Osteocyte (in vitro differentiated cells): ENCODE results near the gene CYP27C1. TPM values are rescaled to one million over a fixed set of nuclear protein-coding genes. Genes with fewer than 3 reads are reported as not detected.
"Not testable (repeated sequence)": the region's sequence is repeated elsewhere in the genome, so short reads cannot be mapped to it uniquely, and the experiment has no call there.

Experiments
- DNase-seq: peaks from one replicate; pipeline ENCODE4 v3.0.0; 2021; ENCODE audit warnings: mixed read lengths; ENCODE audit not compliant: unreplicated experiment; ENCODE audit errors: extremely low spot score
- H3K27ac Mint-ChIP-seq: one replicate; pipeline ENCODE4 v1.8.0; 2021; ENCODE audit warnings: mild to moderate bottlenecking, mixed read lengths; ENCODE audit not compliant: unreplicated experiment
- H3K27me3 Mint-ChIP-seq: one replicate; pipeline ENCODE4 v1.8.0; 2021; ENCODE audit warnings: mixed read lengths; ENCODE audit not compliant: unreplicated experiment
- H3K36me3 Mint-ChIP-seq: one replicate; pipeline ENCODE4 v1.8.0; 2021; ENCODE audit warnings: mixed read lengths; ENCODE audit not compliant: unreplicated experiment
- H3K4me1 Mint-ChIP-seq: one replicate; pipeline ENCODE4 v1.8.0; 2021; ENCODE audit warnings: mixed read lengths; ENCODE audit not compliant: unreplicated experiment
- H3K4me3 Mint-ChIP-seq: one replicate; pipeline ENCODE4 v1.8.0; 2021; ENCODE audit warnings: mild to moderate bottlenecking, moderate library complexity, mixed read lengths; ENCODE audit not compliant: unreplicated experiment
- H3K9me3 Mint-ChIP-seq: one replicate; pipeline ENCODE4 v1.8.0; 2021; ENCODE audit warnings: mixed read lengths; ENCODE audit not compliant: unreplicated experiment
- total RNA-seq: library from RNA; stranded (reverse); gene quantifications from 2 replicates; pipeline ENCODE4 v1.2.1, GENCODE V29; 2021
- TF ChIP-seq, protein P1 (sequence below): fragments of 200-600 bp; sonication (generic); IDR thresholded peaks from 2 replicates; pipeline ENCODE4 v1.5.0; 2021; ENCODE audit warnings: antibody characterized with exemption, mild to moderate bottlenecking, moderate library complexity

The CYP27C1 gene
- total RNA-seq, 1 donor from 2014 or later = 24.9 TPM

DNA sequence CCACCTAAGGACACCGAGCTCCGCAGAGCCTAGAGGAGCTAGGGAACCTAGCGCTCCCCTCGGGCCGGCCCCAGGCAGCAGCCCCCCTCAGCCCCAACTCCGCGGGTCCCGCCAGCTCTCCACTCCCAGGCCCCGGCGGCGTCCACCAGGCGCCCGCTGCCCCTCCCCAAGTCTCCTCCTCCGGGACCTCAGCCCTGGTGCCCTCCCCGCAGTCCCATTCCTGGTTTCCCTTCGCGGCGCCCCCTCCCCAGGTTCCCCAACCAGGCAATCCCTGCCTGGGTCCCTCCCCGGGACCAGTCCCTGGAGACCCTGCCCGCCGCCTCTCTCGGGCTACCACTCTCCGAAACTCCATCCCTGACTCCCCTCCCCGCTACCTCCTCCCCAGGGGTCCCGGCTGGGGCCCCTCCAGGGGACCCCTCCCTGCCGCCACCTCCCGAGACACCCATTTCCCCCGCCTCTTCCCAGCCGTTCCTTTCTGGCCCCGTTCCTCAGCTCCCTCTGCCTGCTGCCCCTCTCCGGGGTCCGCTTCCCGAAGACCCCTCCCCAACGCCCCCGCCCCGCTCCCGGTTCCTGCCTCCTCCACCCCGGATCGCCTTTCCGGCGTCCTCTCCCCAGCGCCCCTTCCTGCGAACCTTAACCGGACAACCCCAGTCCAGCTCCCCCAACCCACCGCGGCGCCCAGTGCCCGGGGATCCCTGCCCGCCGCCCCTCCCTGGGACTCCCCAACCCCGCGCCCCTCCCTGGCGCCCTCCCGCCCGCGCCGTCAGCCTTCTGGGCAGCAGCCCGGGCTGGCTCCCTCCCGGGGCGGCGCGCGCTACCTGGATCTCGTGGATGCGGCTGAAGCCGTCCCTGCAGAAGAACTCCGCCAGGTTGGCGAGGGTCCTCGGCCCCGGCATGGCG is 678 bp downstream of the CYP27C1 start:
- Mint-ChIP-seq H3K9me3 (peaks cover 6% of the 10 kb centered on the region), H3K27ac (peak overlapping the region; percentile 97), H3K27me3 (no peaks in the 10 kb centered on the region), H3K4me3 (peak overlapping the region; percentile 93), H3K4me1 (peaks cover 57% of the 10 kb centered on the region), H3K36me3 (peaks cover 3% of the 10 kb centered on the region)
- TF ChIP-seq, protein P1, sequence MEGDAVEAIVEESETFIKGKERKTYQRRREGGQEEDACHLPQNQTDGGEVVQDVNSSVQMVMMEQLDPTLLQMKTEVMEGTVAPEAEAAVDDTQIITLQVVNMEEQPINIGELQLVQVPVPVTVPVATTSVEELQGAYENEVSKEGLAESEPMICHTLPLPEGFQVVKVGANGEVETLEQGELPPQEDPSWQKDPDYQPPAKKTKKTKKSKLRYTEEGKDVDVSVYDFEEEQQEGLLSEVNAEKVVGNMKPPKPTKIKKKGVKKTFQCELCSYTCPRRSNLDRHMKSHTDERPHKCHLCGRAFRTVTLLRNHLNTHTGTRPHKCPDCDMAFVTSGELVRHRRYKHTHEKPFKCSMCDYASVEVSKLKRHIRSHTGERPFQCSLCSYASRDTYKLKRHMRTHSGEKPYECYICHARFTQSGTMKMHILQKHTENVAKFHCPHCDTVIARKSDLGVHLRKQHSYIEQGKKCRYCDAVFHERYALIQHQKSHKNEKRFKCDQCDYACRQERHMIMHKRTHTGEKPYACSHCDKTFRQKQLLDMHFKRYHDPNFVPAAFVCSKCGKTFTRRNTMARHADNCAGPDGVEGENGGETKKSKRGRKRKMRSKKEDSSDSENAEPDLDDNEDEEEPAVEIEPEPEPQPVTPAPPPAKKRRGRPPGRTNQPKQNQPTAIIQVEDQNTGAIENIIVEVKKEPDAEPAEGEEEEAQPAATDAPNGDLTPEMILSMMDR = no peak
- DNase-seq = no peak

DNA sequence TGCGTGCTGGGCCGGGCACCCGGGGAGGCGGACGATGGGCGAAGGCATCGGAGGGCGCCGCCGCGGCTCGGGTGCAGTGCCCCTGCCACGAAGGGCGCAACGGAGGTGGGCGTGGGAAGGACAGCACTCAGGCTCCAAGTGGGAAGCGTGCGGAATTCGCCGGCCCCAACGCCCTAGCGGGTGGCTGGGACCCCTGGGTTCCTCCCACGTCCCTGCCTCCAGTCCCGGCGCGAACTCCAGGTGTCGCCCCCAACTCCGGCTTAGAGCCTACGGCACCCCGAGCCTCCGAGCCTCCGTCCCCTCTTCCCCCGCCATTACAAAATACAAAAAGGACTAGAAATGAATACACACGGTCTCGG is 1.3 kb downstream of the CYP27C1 start:
- Mint-ChIP-seq H3K4me1 (peaks cover 58% of the 10 kb centered on the region), H3K27ac (peak overlapping the region; percentile 97), H3K27me3 (no peaks in the 10 kb centered on the region), H3K4me3 (peak overlapping the region; percentile 93), H3K36me3 (peaks cover 5% of the 10 kb centered on the region), H3K9me3 (peaks cover 6% of the 10 kb centered on the region)
- no peak for DNase-seq
- TF ChIP-seq, protein P1 = no peak

DNA sequence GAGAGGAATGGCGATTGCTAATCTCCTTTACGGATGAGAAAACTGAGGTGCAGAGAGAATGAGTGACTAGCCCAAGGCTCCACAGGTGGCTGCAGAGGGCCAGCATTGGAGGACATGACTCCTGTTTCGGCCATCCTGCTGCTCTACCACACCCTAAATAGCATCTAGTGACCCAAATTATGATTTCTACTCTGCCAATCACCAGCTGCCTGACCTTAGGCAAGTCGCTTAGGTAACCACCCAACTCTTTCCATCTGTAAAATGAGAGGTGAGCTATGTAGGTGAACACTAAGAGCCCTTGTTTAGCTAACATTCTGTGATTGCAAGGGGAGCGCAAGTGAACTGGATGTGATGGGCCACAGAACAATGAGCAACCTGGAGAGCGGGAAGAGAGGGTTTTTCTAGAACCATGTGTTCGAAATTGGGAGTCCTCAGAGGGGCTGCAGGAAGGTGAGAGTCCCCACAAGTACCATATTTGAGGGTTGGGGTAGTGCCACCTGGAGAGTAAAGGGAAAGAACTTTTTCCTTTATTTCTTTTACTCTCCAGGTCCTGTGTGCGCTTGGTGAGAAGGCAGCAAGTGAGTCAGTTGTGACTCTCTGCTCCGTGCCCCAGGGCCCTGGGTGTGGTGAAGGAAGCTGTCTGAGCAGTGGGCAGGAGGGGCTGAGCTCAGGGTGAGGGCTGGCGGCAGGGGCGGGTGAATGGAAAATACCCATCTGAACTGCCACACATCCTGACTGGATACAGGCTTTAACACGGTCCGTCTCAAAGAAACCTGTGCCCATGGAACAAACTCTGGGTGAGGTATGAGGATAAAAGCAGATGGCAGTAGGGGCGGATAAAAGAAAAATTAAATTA is 2.4 kb downstream of the CYP27C1 start:
- Mint-ChIP-seq H3K4me3 (peak overlapping the region; percentile 93), H3K4me1 (peaks cover 54% of the 10 kb centered on the region), H3K27me3 (no peaks in the 10 kb centered on the region), H3K36me3 (peaks cover 13% of the 10 kb centered on the region), H3K27ac (peak overlapping the region; percentile 97), H3K9me3 (peaks cover 6% of the 10 kb centered on the region)
- DNase-seq = peak; percentile 95
- TF ChIP-seq, protein P1 = no peak

DNA sequence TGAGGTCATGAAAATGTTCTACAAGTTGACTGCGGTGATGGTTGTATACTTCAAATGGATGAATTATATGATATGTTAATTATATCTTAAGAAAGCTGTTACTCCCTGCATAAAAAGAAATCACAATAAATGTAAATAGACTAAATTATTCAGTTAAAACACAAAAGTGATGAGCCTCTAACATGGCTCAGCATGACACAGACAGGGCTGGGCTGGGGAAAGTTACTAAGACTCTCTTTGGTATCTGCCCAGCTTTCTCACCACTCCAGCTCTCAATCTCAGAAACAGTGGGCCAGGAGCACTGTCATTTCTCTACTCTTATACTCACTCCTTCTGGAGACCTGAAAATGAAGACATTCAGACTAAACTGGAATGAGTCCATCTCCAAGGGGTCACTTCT is 3.5 kb downstream of the CYP27C1 start:
- Mint-ChIP-seq H3K4me1 (peaks cover 54% of the 10 kb centered on the region), H3K9me3 (peaks cover 6% of the 10 kb centered on the region), H3K36me3 (peaks cover 13% of the 10 kb centered on the region), H3K27ac (peak overlapping the region; percentile 97), H3K27me3 (no peaks in the 10 kb centered on the region), H3K4me3 (no peak overlapping the region)
- TF ChIP-seq, protein P1 = no peak
- no peak for DNase-seq

DNA sequence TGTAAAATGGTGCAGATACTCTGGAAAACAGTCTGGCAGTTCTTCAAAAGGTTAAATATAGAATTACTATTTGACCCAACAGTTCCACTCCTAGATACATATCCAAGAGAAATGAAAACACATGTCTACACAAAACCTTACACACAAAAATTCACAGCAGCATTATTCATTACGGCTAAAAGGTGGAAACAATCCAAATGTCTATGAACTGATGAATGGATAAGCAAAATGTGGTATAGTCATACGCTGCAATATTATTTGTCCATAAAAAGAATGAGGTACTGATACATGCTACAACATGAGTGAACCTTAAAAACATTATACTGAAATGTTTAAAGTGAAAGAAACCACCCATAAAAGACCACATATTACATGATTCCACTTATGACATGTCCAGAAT is 4.0 kb downstream of the CYP27C1 start:
- no peaks in the 10 kb centered on the region for H3K27me3 Mint-ChIP-seq

DNA sequence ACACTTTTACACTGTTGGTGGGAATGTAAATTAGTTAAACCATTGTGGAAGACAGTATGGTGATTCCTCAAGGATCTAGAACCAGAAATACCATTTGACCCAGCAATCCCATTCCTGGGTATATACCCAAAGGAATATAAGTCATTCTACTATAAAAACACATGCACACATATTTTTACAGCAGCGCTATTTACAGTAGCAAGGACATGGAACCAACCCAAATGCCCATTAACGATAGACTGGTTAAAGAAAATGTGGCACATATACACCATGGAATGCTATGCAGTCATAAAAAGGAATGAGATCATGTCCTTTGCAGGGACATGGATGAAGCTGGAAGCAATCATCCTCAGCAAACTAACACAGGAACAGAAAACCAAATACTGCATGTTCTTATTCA is 5.9 kb downstream of the CYP27C1 start:
- H3K36me3 Mint-ChIP-seq = peaks cover 13% of the 10 kb centered on the region
- H3K27me3 Mint-ChIP-seq, H3K4me3 Mint-ChIP-seq, H3K9me3 Mint-ChIP-seq, DNase-seq: not testable (repeated sequence)
- H3K27ac Mint-ChIP-seq = peak overlapping the region; percentile 74
- peaks cover 60% of the 10 kb centered on the region for H3K4me1 Mint-ChIP-seq

More for the DNA sequence above, 4.0 kb downstream of the CYP27C1 start:
- TF ChIP-seq, protein P1 = no peak
- Mint-ChIP-seq H3K9me3 (peaks cover 6% of the 10 kb centered on the region), H3K27ac (peak overlapping the region; percentile 97), H3K4me3 (no peak overlapping the region), H3K36me3 (peaks cover 13% of the 10 kb centered on the region), H3K4me1 (peaks cover 53% of the 10 kb centered on the region)
- no peak for DNase-seq
